Measurements from ENCODE around the gene CDH8.
"Not testable (repeated sequence)": the region's sequence is repeated elsewhere in the genome, so short reads cannot be mapped to it uniquely, and the experiment has no call there.

Gene CDH8

DNA sequence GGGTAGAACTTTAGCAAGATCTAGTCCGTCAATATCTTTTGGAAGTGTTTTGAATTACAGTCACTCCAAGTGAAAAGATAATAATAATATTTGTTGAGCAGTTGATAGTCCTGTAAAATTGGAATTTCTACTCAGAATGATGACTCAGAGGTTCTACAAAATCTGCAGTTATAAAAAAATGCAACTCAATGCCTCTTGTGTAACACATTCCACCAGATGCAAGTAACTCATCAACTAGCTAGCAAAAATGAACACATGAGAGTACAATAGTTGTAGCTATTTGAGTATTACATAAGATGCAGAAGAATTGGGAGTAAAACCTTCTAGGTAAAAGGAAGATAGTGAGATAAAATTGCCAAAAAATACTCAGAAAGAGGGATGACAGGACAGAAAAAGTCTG, 177.2 kb downstream of the CDH8 start:
- DNase-seq (ENCODE audit: low spot score), result no peak

DNA sequence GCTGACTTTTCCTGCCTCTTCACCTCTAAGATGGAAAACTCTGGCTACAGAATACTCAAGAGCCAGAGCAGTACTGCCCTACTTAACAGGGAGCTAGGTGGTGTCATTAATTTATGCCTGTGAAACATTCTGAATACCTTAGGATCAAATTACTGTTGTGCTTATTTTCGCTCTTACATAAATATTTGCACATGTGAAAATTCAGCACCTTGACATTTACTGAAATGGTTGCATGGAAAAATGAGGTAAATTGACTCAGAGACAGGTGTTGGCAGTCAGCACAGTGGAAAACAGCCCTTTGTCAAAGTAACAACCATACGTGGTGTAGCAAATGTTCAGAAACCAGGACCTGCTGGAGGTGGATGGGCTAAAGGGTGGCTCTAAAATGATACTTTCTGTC, 193.6 kb downstream of the CDH8 start:
- DNase-seq (ENCODE audit: low spot score), result no peak

DNA sequence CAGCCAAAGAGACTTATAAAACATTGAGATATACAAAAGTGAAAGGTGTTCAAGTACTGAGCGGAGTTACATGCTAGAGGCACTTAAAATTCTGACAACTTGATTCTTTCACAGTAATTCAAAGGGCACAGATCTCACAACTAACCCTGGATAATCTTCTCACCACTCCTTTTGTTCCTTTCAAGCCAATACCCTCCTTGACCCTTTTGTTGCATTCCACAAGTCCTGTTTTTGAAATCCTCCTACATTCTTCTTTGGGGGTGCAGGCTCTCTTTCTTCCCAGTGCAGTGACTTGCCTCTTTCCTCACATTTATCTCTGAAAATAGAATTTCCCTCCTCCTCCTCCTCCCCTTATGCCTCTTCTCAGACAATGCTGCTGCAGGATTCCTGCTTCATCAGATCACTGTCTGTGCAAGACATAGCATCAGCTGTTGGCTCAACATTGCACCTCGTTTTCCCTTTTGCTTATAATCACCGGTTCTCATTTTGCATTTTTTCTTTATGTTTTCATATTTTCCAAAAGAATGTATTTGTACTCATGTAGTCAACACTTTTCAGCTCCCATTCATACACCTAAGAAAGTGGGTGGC, 199.3 kb downstream of the CDH8 start:
- no peak for DNase-seq (ENCODE audit: low spot score)

DNA sequence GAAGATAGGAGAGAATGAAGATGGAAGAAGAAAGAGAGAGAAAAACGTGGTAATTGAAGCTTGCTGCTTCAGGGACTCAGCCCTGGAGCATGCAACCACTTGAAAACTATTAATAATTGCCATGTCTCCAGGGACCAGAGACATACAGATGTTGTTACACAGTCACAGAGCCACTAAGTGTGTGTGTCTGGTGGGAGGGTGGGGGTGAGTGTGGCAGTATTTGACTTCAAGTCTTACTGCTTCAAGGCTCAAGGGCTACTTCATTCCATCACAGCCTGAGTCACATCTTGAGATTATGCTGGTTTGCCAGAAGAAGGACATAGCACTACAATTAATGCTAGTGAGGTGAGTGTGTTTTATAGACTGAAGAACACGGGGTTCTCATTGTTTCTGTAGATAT, 202.2 kb downstream of the CDH8 start:
- no peak for DNase-seq (ENCODE audit: low spot score)

DNA sequence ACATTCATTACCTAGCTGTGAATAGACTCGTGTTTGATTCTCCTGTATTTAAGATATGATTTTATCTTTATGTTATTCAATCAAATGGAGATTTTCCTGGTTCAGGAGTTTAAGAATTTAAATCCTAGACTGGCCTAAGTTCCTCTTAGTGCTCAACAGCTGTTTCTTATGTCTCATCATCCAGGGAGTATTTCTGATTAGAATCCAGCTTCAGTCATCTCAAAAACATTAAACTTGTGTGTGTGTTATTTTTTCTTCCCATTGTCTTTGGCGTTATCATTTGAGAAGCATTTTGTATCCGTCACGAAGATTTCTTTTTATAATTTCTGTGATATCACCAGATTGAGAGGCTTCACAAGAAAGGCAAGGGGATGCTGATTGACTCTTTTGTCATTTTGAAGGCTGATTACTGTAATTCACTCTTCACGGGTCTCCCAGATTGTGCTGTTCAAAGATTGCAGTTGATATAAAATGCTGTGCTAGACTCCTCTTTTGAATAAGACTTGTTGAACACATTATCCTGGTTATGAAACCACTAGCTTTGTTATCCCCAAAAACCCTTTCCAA, 204.8 kb downstream of the CDH8 start:
- no peak for DNase-seq (ENCODE audit: low spot score)

DNA sequence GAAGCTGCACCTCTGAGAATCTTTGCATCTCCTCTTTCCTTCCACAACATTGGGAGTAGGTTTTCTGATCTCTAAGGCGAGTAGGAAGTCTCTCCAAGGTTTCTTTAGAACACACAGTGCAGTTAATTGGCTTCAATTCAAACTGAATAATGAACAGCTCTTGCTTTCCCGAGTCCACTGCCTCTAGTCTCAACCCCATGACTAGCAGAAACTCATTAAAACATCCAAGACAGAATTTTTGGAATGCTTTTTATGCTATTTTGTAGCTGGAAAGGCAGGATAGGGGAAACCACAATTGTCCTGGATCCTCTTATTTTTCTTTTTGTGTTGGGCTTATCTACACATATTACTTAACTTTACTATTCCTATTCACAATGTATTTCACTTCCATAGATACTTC, 206.6 kb downstream of the CDH8 start:
- DNase-seq (ENCODE audit: low spot score), result no peak

DNA sequence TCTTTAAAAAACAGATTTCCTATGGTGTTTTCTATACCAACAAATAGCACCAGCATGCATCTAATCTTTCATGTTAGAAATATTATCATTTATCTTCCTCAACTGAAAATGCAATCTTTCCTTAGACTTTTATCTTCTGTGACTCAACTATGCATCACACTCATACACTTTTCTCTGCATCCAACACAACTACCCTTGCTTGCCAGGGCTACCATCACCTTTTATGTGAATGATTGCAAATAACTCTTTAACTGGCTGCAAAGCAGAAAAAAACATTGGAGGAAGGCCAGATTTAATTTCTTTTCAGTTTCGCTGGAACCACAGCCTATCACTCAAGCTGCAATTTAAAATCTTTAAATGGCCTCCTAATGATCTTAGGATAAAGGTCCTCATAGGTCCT, 212.9 kb downstream of the CDH8 start:
- no peak for DNase-seq (ENCODE audit: low spot score)

DNA sequence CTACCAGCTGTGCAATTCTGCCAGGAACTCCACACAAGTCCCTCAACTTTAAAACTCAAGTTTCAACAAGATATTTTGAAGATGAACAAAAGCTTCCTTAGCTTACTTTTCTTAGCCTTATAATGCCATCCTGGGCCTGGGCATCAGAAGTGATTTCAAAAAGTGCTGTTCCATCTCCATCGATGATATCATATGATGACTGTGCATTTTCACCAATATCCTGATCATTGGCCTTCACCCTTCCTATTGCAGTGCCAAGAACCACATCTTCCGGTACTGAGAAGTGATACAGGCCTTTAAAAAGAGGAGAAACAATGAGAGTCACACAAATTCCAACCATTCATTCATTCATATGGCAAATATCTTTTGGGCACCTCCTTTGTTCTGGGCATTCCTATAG, 215.4 kb downstream of the CDH8 start:
- no peak for DNase-seq (ENCODE audit: low spot score)

DNA sequence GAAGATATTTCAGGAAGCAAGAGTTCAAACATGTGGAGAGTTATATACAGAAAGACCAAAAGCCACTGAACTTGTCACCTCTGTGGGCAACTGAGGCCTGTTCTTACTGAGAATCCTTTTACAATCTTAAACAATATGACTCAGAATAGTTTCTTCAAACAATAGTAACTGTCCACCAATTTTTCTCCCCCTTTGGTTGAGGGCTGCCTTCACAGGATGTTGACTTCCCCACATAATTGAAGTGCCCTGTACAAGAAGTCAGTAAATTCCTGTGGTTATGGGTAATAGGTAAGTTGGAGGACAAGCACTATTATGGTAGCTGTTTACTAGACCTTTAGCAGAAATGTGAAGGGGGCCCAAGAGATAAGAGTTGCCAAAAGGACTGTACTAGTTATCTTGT, 215.8 kb downstream of the CDH8 start:
- no peak for DNase-seq (ENCODE audit: low spot score)

DNA sequence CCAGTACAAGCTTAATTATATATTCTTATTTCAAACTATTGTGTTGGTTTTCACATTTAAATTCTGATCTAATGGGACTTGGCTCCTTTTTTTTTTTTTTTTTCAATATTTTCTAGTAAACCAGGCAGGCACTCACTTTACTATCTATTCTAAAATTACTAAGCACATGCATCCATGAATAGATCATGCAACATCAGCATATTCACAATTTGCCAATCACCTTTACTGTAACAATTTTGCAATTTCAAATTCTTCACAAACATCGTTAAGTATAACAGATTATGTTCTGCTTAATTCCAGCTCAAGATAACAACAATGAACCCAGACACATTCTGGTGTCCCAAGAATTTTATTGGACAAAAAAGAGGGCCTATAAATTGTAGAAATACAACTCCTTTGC, 217.4 kb downstream of the CDH8 start:
- DNase-seq (ENCODE audit: low spot score), result no peak

DNA sequence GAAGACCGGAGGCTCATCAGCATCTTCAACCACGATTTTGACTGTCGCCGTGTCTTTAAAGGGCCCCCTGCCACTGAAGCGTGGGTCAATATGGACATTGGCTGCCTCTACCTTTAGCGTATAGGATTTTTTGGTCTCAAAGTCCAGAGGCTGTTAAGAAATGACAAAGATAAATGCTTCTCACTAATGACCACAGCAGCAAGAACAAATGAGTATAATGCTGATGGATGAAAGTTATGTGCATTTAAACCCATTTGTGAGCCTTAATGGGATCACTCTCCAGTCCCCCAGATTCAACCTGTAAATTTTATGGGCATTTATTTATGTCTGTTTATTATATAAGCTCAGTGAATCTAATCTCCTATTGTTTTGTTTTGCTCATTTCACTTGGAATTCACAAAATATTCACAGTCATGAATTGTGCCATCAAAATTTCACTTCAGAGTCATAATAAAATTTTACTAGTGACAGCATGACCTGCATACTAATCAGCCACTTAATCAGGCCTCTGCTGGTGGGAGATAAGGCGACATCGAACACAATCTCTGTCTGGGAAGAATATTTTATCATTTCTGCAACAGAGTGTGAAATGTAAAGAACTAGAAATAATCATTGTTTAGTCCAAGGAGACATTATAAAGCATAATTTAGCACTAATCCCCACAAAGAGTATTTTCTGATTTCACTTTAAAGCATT, 218.5 kb downstream of the CDH8 start:
- DNase-seq (ENCODE audit: low spot score), result no peak

DNA sequence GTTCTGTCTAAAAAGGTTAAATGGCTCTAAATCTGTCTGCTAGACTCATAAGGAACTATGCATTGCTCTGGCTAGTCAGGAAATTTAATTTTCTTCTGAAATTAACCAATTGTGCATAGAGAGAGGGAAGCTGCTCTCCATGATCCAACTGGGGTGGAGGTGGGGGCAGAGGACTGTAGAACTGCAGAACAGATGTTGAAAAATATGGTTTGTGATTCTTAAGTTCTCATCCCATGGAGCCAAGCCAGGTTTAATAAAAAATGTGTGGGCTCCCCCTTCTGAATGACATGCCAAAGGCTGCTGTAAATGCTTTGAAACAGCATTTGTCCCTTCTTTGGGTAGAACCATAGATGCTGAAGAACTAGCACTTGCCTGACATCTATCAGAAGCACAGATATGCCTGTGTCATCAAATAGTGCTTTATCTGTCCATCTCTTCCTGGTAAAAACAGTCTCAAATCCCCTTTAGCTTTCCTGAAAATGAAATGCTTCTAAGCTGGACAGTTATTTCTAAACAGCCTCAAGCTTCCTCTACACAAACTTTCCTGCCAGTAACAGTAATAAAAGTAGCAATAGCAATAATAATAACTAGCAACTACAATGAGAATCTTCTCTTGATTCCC, 221.4 kb downstream of the CDH8 start:
- DNase-seq (ENCODE audit: low spot score), result no peak

DNA sequence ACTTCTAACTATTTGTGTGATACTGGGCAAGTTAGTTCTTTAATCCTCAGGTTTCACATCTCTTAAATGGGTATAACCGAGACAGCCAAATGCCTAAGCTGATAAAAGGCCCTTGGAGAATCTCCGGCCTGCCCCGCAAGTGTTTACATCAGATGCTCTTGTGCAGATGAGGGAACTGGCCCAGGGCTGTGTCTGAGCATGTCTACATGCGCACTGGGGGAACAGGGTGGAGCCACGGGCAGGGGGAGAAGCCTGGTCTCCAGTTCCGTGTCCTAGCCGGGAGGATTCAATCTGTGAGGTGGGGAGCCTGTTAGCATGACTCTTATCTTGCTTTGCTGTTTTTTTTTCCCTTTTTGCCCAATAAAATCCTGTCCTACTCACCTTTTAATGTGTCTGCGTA, 222.9 kb downstream of the CDH8 start:
- no peak for DNase-seq (ENCODE audit: low spot score)

DNA sequence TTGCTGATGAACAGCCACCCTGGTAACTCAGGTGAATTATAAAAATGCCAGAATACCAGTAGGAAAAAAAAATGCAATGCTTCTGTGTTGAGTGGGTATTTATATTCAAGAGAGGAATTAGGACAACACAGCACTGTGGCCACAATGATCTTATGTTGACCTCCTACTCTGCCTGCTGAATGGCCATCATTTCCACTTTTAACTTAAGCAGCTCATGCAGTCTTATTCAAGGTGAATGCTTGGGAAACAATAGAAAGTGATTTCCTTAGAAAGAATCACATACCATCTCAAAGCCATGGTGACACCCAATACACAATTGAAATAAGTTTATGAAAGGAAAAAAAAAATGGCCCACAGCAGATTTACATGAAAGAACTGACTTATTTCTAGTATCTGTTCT, 224.0 kb downstream of the CDH8 start:
- no peak for DNase-seq (ENCODE audit: low spot score)

DNA sequence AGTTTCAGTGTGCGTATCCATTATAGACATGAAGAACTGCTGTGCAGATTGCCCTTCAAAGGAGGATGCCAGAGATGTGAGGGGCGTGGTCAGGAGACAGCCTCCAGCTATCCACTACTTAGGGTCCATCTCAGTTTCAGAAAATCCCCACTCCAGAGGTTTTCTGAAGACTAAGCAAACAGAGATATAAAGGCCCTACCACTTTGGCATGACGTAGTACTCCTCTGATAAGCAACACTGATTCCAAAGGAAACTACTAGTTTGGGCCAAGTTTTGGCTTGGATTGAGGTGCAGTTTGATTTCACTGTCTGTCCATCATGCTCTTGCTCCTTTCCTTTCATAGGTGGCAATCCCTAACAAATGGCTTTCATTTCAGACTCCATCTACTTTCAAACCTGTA, 228.7 kb downstream of the CDH8 start:
- no peak for DNase-seq (ENCODE audit: low spot score)

DNA sequence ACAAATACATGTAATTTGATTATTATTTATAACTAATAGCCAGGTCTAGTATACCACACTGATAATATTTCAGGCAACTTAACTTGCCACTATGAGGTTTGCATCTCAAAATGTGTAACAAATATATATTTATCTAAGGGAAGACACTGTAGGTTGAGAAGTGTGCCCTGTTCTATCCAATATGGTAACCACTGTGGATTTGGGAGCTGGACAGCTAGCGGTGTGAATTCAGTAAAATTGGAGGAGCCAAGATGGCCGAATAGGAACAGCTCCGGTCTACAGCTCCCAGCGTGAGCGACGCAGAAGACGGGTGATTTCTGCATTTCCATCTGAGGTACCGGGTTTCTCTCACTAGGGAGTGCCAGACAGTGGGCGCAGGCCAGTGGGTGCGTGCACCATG, 235.0 kb downstream of the CDH8 start:
- DNase-seq (ENCODE audit: low spot score), result not testable (repeated sequence)

DNA sequence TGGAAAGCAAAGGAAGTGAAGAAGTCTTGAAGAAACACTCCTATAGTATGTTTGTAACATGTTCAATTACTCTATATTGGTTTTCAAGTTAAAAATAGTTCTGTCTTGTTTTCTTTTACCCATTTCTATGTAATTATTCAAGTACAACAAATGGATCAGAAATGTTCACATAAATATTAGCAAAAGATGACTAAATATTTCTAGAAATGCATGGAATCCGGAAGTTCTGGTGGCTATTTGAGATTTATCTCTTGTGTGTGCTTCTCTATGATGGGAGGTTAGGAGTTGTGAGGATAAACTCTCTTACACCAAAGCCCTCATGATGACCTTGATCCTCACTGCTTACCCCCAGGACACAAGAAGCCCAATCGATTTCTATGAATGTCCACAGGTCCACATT, 237.5 kb downstream of the CDH8 start:
- no peak for DNase-seq (ENCODE audit: low spot score)

DNA sequence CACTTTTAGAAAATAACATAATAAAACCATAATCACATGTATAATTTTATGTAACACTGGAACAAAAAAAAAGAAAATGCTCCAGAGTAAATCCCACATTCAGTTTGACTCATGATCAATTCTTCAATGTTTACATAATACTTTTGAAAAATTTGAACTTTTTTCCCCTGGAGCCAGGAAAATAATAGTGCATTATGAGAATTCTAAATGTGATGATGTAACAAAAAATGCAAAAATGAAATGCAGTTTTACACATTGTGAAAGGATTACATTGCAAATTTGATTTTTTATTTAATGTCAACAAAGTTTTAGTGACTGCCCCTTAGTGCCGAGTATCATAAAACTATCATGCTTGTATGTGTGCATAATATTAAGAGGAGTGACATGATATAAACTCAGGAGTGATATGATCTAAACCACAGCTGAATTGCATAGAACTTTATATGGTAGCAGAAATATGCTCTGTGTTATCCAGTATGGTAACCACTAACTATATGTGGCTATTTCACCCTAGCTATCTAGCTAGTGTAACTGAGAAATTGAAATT, 238.2 kb downstream of the CDH8 start:
- DNase-seq (ENCODE audit: low spot score), result no peak

DNA sequence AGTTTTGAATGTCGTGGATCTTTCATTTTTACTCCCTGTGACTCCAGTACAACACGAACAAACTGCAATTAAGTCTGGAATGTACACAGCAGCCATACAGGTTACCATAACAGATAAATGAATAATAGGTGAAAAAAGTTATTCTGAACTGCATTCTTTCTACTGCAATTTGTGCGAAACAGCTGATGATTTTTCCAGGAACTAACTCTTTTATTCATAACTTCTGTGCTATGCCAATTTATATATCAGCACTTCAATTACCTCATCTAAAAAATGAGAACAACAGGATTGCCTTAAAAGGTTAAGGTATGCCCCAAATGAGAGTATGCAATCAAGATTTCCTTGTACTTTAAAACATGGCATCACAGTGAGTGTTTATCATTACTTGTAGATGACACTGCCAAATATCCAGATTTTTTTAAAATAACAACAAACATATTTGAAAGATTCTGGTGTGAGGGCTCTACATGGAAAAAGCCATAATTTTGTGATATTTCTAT, 238.9 kb downstream of the CDH8 start:
- DNase-seq (ENCODE audit: low spot score), result no peak

DNA sequence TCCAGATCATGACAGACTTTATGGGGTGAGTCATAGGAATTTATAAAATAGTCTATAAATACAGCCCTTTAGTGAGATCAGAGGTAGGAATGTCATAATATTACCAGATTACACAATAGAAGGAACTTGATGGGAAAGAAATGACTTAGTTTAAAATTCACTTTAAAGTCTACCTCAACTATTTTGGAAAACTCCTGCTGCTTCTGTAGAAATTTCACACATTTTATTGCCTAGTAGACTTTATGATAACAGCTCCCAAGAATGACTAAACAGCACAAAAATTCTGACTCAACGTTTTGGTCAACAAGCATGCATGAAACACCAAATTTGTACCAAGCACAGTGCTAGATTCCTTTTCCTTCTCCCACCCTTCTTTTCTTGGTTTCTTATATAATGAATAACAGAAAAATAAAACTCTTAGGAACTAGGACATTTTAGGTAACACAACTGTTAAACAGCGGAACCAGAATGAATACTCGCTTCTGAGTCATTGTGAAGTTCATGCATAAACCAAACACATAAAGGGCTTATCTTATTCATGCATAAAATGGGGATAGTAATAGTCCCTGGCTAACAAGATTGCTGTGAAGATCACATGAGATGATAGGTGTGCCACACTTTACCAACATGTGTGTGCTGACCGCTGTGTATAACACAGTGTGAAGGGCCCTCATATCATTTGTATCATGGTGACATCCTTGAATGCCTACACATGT, 243.9 kb downstream of the CDH8 start:
- DNase-seq (ENCODE audit: low spot score), result no peak

DNA sequence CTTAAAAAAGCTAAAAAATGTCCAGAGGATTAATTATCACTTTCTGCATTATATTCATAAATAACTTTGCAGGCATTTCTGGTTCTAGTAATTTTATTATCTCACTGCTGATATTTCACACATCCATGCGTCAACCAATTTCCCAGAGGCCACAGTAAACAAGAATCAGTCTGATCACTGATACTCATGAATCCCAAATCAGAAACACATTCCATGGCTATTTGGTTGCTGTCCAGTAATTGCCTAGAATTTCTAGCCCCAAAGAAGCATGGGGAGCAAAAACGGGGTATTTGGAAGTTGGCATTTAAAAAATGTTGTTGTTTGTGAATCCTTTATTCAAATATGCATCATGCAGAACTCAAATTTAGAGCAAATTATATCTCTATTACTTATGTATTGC, 244.8 kb downstream of the CDH8 start:
- DNase-seq (ENCODE audit: low spot score), result no peak

DNA sequence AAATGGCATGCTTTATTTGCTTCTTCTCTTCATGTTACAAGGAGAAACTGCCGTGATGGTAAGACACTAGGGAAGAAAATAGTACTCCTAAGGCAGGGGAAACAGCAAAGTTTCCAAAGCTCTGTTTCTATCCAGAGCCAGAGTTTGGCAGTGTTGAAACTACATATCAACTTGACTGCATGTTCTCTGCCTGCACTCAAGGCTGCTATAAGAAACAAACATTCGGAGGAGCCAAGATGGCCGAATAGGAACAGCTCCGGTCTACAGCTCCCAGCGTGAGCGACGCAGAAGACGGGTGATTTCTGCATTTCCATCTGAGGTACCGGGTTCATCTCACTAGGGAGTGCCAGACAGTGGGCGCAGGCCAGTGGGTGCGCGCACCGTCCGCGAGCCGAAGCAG, 254.4 kb downstream of the CDH8 start:
- DNase-seq (ENCODE audit: low spot score), result not testable (repeated sequence)

Measured in SW480 (cell line).